Adipose tissue (tissue), 3 donors: ENCODE measurements around the gene AREL1. TPM values are rescaled to one million over a fixed set of nuclear protein-coding genes. Genes with fewer than 3 reads are reported as not detected.

ENCODE experiments used
- H3K27ac ChIP-seq: one replicate; pipeline ENCODE4 v1.5.1; 2013; ENCODE audit warnings: low read depth, low read length
- WGBS, 3 donors: extraction: QIAGEN DNeasy Blood & Tissue Kit; methylation state at CpG; one replicate each; pipeline ENCODE4 v1.1.7; 2013; 5-methylcytosine and 5-hydroxymethylcytosine counted together
- polyA plus RNA-seq, 3 donors: library from polyadenylated mRNA; stranded (reverse); fragments of 200-250 nt; gene quantifications; one replicate each; pipeline ENCODE4 v1.2.3, GENCODE V29; 2013
- donor health status: healthy with polysubstance abuse.
- donor health status: Bipolar disorder and iron deficiency.
- donor health status: healthy.

AREL1 gene
- polyA plus RNA-seq, 3 donors: 5.9 to 10.2 (median 9.6) TPM

GRCh38 chr14:74647678-74648461 is 65.0 kb downstream of the AREL1 start:
- WGBS, 3 donors: 16 to 46% (median 44%) methylated on average over 7 of the region's 7 CpGs
- H3K27ac ChIP-seq: no peak overlapping the region

GRCh38 chr14:74647061-74647677 is 65.7 kb downstream of the AREL1 start:
- 86 to 92% (median 91%) methylated on average over 11 of the region's 11 CpGs for WGBS, 3 donors
- H3K27ac ChIP-seq: no peak overlapping the region

- H3K27ac ChIP-seq: no peak overlapping the region
- 61 to 82% (median 68%) methylated on average over 13 of the region's 13 CpGs for WGBS, 3 donors
Measured at GRCh38 chr14:74645756-74646470, 67.0 kb downstream of the AREL1 start.

GRCh38 chr14:74645244-74645643 is 67.6 kb downstream of the AREL1 start:
- no peak overlapping the region for H3K27ac ChIP-seq
- WGBS, 3 donors: 70 to 76% (median 76%) methylated on average over 5 of the region's 5 CpGs

- WGBS, 3 donors: 83 to 89% (median 86%) methylated on average over 12 of the region's 12 CpGs
- no peak overlapping the region for H3K27ac ChIP-seq
Measured at GRCh38 chr14:74641601-74642391, 71.1 kb downstream of the AREL1 start.

GRCh38 chr14:74638966-74639365 is 73.9 kb downstream of the AREL1 start:
- 63 to 71% (median 68%) methylated on average over 1 of the region's 1 CpG for WGBS, 3 donors
- no peak overlapping the region for H3K27ac ChIP-seq

GRCh38 chr14:74638066-74638465 is 74.8 kb downstream of the AREL1 start:
- H3K27ac ChIP-seq: no peak overlapping the region
- 61 to 74% (median 63%) methylated on average over 7 of the region's 7 CpGs for WGBS, 3 donors

- no peak overlapping the region for H3K27ac ChIP-seq
- WGBS, 3 donors: 59 to 75% (median 72%) methylated on average over 3 of the region's 3 CpGs
Measured at GRCh38 chr14:74637178-74637550, 75.7 kb downstream of the AREL1 start.

- 78 to 86% (median 85%) methylated on average over 10 of the region's 10 CpGs for WGBS, 3 donors
- H3K27ac ChIP-seq: no peak overlapping the region
Measured at GRCh38 chr14:74636424-74637177, 76.3 kb downstream of the AREL1 start.

- 72 to 90% (median 87%) methylated on average over 3 of the region's 3 CpGs for WGBS, 3 donors
- no peak overlapping the region for H3K27ac ChIP-seq
Measured at GRCh38 chr14:74635847-74636246, 77.0 kb downstream of the AREL1 start.

- 70 to 86% (median 84%) methylated on average over 2 of the region's 2 CpGs for WGBS, 3 donors
Measured at GRCh38 chr14:74634964-74635363, 77.9 kb downstream of the AREL1 start.

GRCh38 chr14:74634481-74634880 is 78.4 kb downstream of the AREL1 start:
- WGBS, 3 donors: 96 to 100% (median 100%) methylated on average over 1 of the region's 1 CpG
- H3K27ac ChIP-seq: no peak overlapping the region

More at GRCh38 chr14:74634964-74635363, 77.9 kb downstream of the AREL1 start:
- no peak overlapping the region for H3K27ac ChIP-seq

- H3K27ac ChIP-seq: no peak overlapping the region
- 68 to 80% (median 69%) methylated on average over 15 of the region's 15 CpGs for WGBS, 3 donors
Measured at GRCh38 chr14:74630881-74631690, 81.8 kb downstream of the AREL1 start.

GRCh38 chr14:74628418-74628817 is 84.5 kb downstream of the AREL1 start:
- 67 to 79% (median 73%) methylated on average over 5 of the region's 5 CpGs for WGBS, 3 donors
- no peak overlapping the region for H3K27ac ChIP-seq

- WGBS, 3 donors: 59 to 79% (median 64%) methylated on average over 8 of the region's 8 CpGs
- H3K27ac ChIP-seq: no peak overlapping the region
Measured at GRCh38 chr14:74627076-74627475, 85.8 kb downstream of the AREL1 start.

GRCh38 chr14:74622257-74622656 is 90.6 kb downstream of the AREL1 start:
- WGBS, 3 donors: 83 to 87% (median 85%) methylated on average over 5 of the region's 5 CpGs
- H3K27ac ChIP-seq: no peak overlapping the region

GRCh38 chr14:74621556-74621955 is 91.3 kb downstream of the AREL1 start:
- WGBS, 3 donors: 80 to 87% (median 85%) methylated on average over 6 of the region's 6 CpGs
- no peak overlapping the region for H3K27ac ChIP-seq
